HEK293 (cell line): ENCODE data around the gene BRMS1.

Experiments
- ATF2 ChIP-seq: fragments of 450-650 bp; formaldehyde crosslinking; IDR thresholded peaks from 2 replicates; pipeline ENCODE4 v1.5.1; 2016; ENCODE audit warnings: missing biosample characterization, missing genetic modification characterization, low read depth
- CTCF ChIP-seq: fragments of 450-650 bp; formaldehyde crosslinking; IDR thresholded peaks from 2 replicates; pipeline ENCODE4 v1.5.1; 2016; ENCODE audit warnings: missing biosample characterization, missing genetic modification characterization
- ZBTB20 ChIP-seq: fragments of 450-650 bp; formaldehyde crosslinking; IDR thresholded peaks from 2 replicates; pipeline ENCODE4 v1.5.1; 2016; ENCODE audit warnings: missing biosample characterization, missing genetic modification characterization
- ZBTB7A ChIP-seq: fragments of 450-650 bp; formaldehyde crosslinking; IDR thresholded peaks from 2 replicates; pipeline ENCODE4 v1.5.1; 2016; ENCODE audit warnings: low read depth, missing biosample characterization, missing genetic modification characterization
- ZNF274 ChIP-seq, 2 experiments: fragments of 200-500 bp in 1 of 2; fragments of 450-650 bp in 1 of 2; sonication (Bioruptor generic) in 1 of 2; formaldehyde crosslinking in 1 of 2; IDR thresholded peaks; 2 replicates each; pipeline versions ENCODE4 v1.5.1 to v1.6.1; 2014 to 2016; ENCODE audit warnings: borderline replicate concordance in 1 of 2, inconsistent platforms in 1 of 2, low read length in 1 of 2, missing biosample characterization in 1 of 2, missing genetic modification characterization in 1 of 2
- ZNF600 ChIP-seq: fragments of 450-650 bp; formaldehyde crosslinking; IDR thresholded peaks from 2 replicates; pipeline ENCODE4 v1.5.1; 2016; ENCODE audit warnings: missing biosample characterization, missing genetic modification characterization
- ZSCAN30 ChIP-seq: fragments of 450-650 bp; IDR thresholded peaks from 2 replicates; pipeline ENCODE4 v1.5.1; 2018; ENCODE audit warnings: missing biosample characterization, mild to moderate bottlenecking, missing genetic modification characterization, moderate library complexity

- TF ChIP-seq ZSCAN30 (tag by site-specific recombination), result no peak
- TF ChIP-seq CTCF, result no peak
- TF ChIP-seq ZBTB20 (tag by site-specific recombination), result 0 out of 2 replicates have a peak, but pooled peaks have one; percentile 38
- TF ChIP-seq ATF2 (tag by site-specific recombination), result no peak
- TF ChIP-seq ZNF274 (IDR thresholded peaks at IDR 0.05; ENCODE audit: low read length), result no peak
- TF ChIP-seq ZNF274 (tag by site-specific recombination; IDR thresholded peaks at IDR 0.05; ENCODE audit: borderline replicate concordance), result no peak
- TF ChIP-seq ZBTB7A, result no peak
- TF ChIP-seq ZNF600, result peak; percentile 80
These were observed 55.2 kb downstream of the BRMS1 start for GRCh38 chr11:66289548-66290329.
